B cell (primary cell): ENCODE data around the gene DCST2. TPM values are rescaled to one million over a fixed set of nuclear protein-coding genes. Genes with fewer than 3 reads are reported as not detected.

Source experiments
- ATAC-seq: fragments of 200-7000 bp; cut with Tn5 transposase; one replicate; pipeline ENCODE4 v1.10.0; 2021; ENCODE audit warnings: low read depth, mild to moderate bottlenecking, moderate number of reproducible peaks, moderate library complexity
- CTCF ChIA-PET: fragments of 350-600 bp; sonication (Branson Sonifier 250); formaldehyde crosslinking; loops from one replicate; lab custom pipeline; 2021; ENCODE audit warnings: antibody characterized with exemption, inconsistent platforms; lab: Charles Lee
- POLR2A ChIA-PET: fragments of 350-600 bp; sonication (Branson Sonifier 250); formaldehyde crosslinking; loops from one replicate; lab custom pipeline; 2021; ENCODE audit warnings: antibody characterized with exemption; lab: Charles Lee
- DNase-seq: peaks from one replicate; pipeline ENCODE4 v3.0.0; 2013
- H2AFZ ChIP-seq: 2 replicates; pipeline ENCODE4 v1.6.1; 2012; ENCODE audit warnings: mild to moderate bottlenecking, low read depth, low read length; ENCODE audit not compliant: insufficient read depth, poor library complexity, severe bottlenecking
- H3K27ac ChIP-seq, 2 donors: 1 replicate in 1 of 2; 2 replicates in 1 of 2; pipeline ENCODE4 v1.5.1; 2012 to 2013; ENCODE audit warnings: low read length in 2 of 2, mild to moderate bottlenecking in 2 of 2, moderate library complexity in 1 of 2
- H3K27me3 ChIP-seq, 4 experiments: fragments of 200-600 bp in 1 of 4; sonication (generic) in 1 of 4; replicated peaks in 1 of 4; 1 replicate in 2 of 4; 2 replicates in 2 of 4; pipeline versions ENCODE4 v1.6.1 to v1.7.0; 2013 to 2016; ENCODE audit warnings: low read length in 3 of 4, mild to moderate bottlenecking in 2 of 4, mixed read lengths in 1 of 4, moderate library complexity in 1 of 4; ENCODE audit not compliant: insufficient read depth in 4 of 4, control insufficient read depth in 3 of 4; ENCODE audit errors: control extremely low read depth in 1 of 4
- H3K36me3 ChIP-seq, 2 experiments: replicated peaks in 1 of 2; 1 replicate in 1 of 2; 2 replicates in 1 of 2; pipeline versions ENCODE4 v1.6.1 to v1.7.1; 2013; ENCODE audit warnings: low read length in 1 of 2; ENCODE audit not compliant: insufficient read depth in 2 of 2, control insufficient read depth in 1 of 2; ENCODE audit errors: control extremely low read depth in 1 of 2, extremely low read depth in 1 of 2
- H3K4me1 ChIP-seq, 2 donors: fragments of 200-600 bp in 1 of 2; sonication (generic) in 1 of 2; 1 replicate in 1 of 2; 2 replicates in 1 of 2; pipeline versions ENCODE4 v1.5.1 to v1.6.1; 2013 to 2017; ENCODE audit warnings: low read length in 2 of 2; ENCODE audit not compliant: control insufficient read depth in 2 of 2, insufficient read depth in 2 of 2
- H3K4me2 ChIP-seq: replicated peaks from 2 replicates; pipeline ENCODE3; 2012; ENCODE audit warnings: mild to moderate bottlenecking, low read depth, low read length; ENCODE audit not compliant: poor library complexity, severe bottlenecking
- H3K4me3 ChIP-seq, 5 experiments: fragments of 200-600 bp in 1 of 5; sonication (generic) in 1 of 5; 1 replicate in 3 of 5; 2 replicates in 2 of 5; pipeline versions ENCODE4 v1.5.1 to v1.7.0; 2011 to 2016; ENCODE audit warnings: low read length in 4 of 5, mild to moderate bottlenecking in 4 of 5, low read depth in 2 of 5, control low read depth in 1 of 5, moderate library complexity in 1 of 5; ENCODE audit not compliant: insufficient read depth in 1 of 5; ENCODE audit errors: control extremely low read depth in 1 of 5, extremely low read depth in 1 of 5
- H3K79me2 ChIP-seq: fragments of 200-600 bp; sonication (generic); one replicate; pipeline ENCODE4 v1.6.0; 2016; ENCODE audit warnings: low read length; ENCODE audit not compliant: control insufficient read depth, insufficient read depth
- H3K9ac ChIP-seq: fragments of 200-600 bp; sonication (generic); 2 replicates; pipeline ENCODE4 v1.6.1; 2017; ENCODE audit warnings: mild to moderate bottlenecking, low read length, moderate library complexity
- H3K9me3 ChIP-seq, 3 donors: one replicate each; pipeline versions ENCODE4 v1.6.1 to v1.7.1; 2013; ENCODE audit warnings: low read length in 2 of 3; ENCODE audit not compliant: control insufficient read depth in 2 of 3, insufficient read depth in 1 of 3; ENCODE audit errors: control extremely low read depth in 1 of 3
- H4K20me1 ChIP-seq: 2 replicates; pipeline ENCODE4 v1.6.0; 2012; ENCODE audit warnings: mild to moderate bottlenecking, low read length; ENCODE audit not compliant: insufficient read depth, control insufficient read depth, poor library complexity, severe bottlenecking
- H3K27ac Mint-ChIP-seq: one replicate; pipeline ENCODE4 v1.8.0; 2021; ENCODE audit warnings: mixed read lengths
- H3K27me3 Mint-ChIP-seq: one replicate; pipeline ENCODE4 v1.8.0; 2021; ENCODE audit warnings: mixed read lengths
- H3K4me1 Mint-ChIP-seq: one replicate; pipeline ENCODE4 v1.8.0; 2021; ENCODE audit warnings: mixed read lengths
- H3K4me3 Mint-ChIP-seq: one replicate; pipeline ENCODE4 v1.8.0; 2021; ENCODE audit warnings: mixed read lengths
- H3K9me3 Mint-ChIP-seq: one replicate; pipeline ENCODE4 v1.8.0; 2022; ENCODE audit warnings: mixed read lengths; ENCODE audit not compliant: insufficient read depth
- CTCF ChIP-seq: fragments of 200-600 bp; IDR thresholded peaks from one replicate; pipeline ENCODE4 v1.8.0; 2022; ENCODE audit warnings: antibody characterized with exemption, mild to moderate bottlenecking
- EZH2 ChIP-seq: IDR thresholded peaks from 2 replicates; pipeline ENCODE4 v1.6.1; 2012; ENCODE audit warnings: borderline replicate concordance, low read depth, mild to moderate bottlenecking, moderate library complexity, low read length; ENCODE audit not compliant: insufficient read depth, poor library complexity, severe bottlenecking
- WGBS: methylation state at CpG from one replicate; pipeline ENCODE4 v1.1.5; 2013; ENCODE audit warnings: missing lambda C conversion rate; ENCODE audit not compliant: insufficient coverage; 5-methylcytosine and 5-hydroxymethylcytosine counted together
- intact Hi-C: fragments of 100-400 bp; cut with micrococcal nuclease; formaldehyde crosslinking; loops from one replicate; pipeline ENCODE4 v1.10.0; 2022
- polyA plus RNA-seq: library from polyadenylated mRNA; depleted of rRNA; stranded (reverse); fragments of >200 nt; gene quantifications from 2 replicates; pipeline ENCODE4 v1.2.3, GENCODE V29; 2012
- total RNA-seq, 2 donors: library from RNA; stranded (reverse); fragments of 120-200 nt in 1 of 2; gene quantifications; 1 replicate in 1 of 2; 2 replicates in 1 of 2; pipeline versions ENCODE4 v1.2.3 to v1.2.4, GENCODE V29; 2013 to 2022

Gene DCST2
- total and polyA plus RNA-seq, 2 donors (not counting 1 experiment from before 2014, with no cell fraction given), result 0.89 to 5.4 TPM

DNA sequence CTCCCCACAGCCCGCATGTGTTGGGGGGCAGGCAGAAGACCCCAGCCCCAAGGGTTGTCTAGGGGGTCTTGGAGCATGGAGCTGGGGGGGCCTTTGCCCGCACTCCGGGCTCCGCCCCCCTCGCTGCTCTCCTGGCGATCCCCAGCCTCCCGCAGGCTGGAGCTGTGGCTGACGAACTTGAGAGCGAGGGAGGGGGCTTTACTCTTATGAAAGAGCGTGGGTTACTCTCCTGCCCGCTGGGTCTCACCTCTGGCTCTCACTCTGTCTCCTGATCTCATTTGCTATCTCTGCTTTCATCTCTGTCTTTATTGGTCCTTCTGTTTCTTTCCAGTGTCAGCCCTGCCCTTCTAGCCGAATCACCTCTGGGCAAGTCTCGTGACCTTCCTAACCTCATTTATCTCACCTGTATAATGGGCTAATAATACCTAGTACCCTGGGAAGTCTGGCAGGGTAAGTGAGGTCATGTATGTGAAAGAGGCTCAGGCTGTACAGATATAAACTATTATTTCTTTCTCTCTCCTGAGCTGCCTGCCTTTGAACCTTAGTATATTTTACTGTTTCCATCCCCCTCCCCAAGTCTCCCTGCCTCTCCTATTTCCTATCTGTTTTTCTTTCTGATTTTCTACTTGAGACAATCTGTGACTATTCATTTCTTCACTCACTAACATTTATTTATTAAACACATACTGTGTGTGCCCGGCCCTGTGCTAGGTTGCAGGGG lies 30.7 kb upstream of the DCST2 start:
- Mint-ChIP-seq H3K4me3 (peak overlapping the region; percentile 83), H3K27me3 (no peaks in the 10 kb centered on the region), H3K27ac (peak overlapping the region; percentile 50), H3K9me3 (no peaks in the 10 kb centered on the region), H3K4me1 (peaks cover 49% of the 10 kb centered on the region)
- no peak for ATAC-seq
- CTCF ChIA-PET, result interaction anchor here (0.8 to 20.2 kb wide), 13 partner anchors 9 to 505 kb away, joined by 3 to 370 read pairs (median 6); partner anchors contain the start of genes ADAM15, EFNA3 and KRTCAP2
- POLR2A ChIA-PET, result interaction anchor here (2.0 to 2.4 kb wide), 2 partner anchors 16 to 20 kb away, joined by 9 to 18 read pairs; no protein-coding TSS in a partner anchor
- TF ChIP-seq CTCF, result no peak
- TF ChIP-seq EZH2, result no peak
- H3K79me2 ChIP-seq, result peaks cover 24% of the 10 kb centered on the region
- peak overlapping the region; percentile 82 for H3K9ac ChIP-seq
- H2AFZ ChIP-seq, result peak overlapping the region; percentile 80
- H3K9me3 ChIP-seq, result no peaks in the 10 kb centered on the region
- intact Hi-C loops, result loop anchor here (5.0 to 10.0 kb wide), 3 partner anchors 299 to 1392 kb away; partner anchors contain the start of genes ADAR and ILF2
- peaks cover 27 to 50% of the 10 kb centered on the region in 2 donors for H3K4me1 ChIP-seq
- peaks cover 0 to 3% (median 0%) of the 10 kb centered on the region in 4 experiments for H3K27me3 ChIP-seq
- H4K20me1 ChIP-seq, result peaks cover 42% of the 10 kb centered on the region
- peak overlapping the region; percentile 96 for H3K4me2 ChIP-seq
- peak overlapping the region in 1 of 2 donors; percentile 55 for H3K27ac ChIP-seq
- DNase-seq, result peak; percentile 58
- H3K36me3 ChIP-seq, result peaks cover 0 to 20% of the 10 kb centered on the region in 2 experiments
- 2% methylated on average over 9 of the region's 14 CpGs for WGBS
- H3K4me3 ChIP-seq, result peak overlapping the region; percentile 56 to 78 (median 73)
